NCI-H2227 (cell line): ENCODE results near the gene MYZAP.
"Not testable (repeated sequence)": the region's sequence is repeated elsewhere in the genome, so short reads cannot be mapped to it uniquely, and the experiment has no call there.

ENCODE experiments used
- DNase-seq: peaks from one replicate; lab custom pipeline; 2025; ENCODE audit not compliant: unreplicated experiment; lab: John Stamatoyannopoulos, UW

MYZAP gene

GRCh38 chr15:57591237-57591821 lies 375 bp upstream of the MYZAP start:
- no peak for DNase-seq

GRCh38 chr15:57592426-57592825 lies 722 bp downstream of the MYZAP start:
- DNase-seq, result no peak

GRCh38 chr15:57592836-57593420 lies 1.2 kb downstream of the MYZAP start:
- DNase-seq, result no peak

- DNase-seq, result no peak
Measured at GRCh38 chr15:57594479-57594878, 2.8 kb downstream of the MYZAP start.

- DNase-seq, result no peak
Measured at GRCh38 chr15:57595011-57595866, 3.5 kb downstream of the MYZAP start.

GRCh38 chr15:57596301-57596855 lies 4.7 kb downstream of the MYZAP start:
- DNase-seq, result no peak

- DNase-seq, result no peak
Measured at GRCh38 chr15:57596978-57597377, 5.3 kb downstream of the MYZAP start.

GRCh38 chr15:57597431-57597830 lies 5.7 kb downstream of the MYZAP start:
- DNase-seq, result no peak

- DNase-seq, result no peak
Measured at GRCh38 chr15:57598346-57598745, 6.6 kb downstream of the MYZAP start.

GRCh38 chr15:57599296-57599810 lies 7.6 kb downstream of the MYZAP start:
- no peak for DNase-seq

GRCh38 chr15:57600197-57600596 lies 8.5 kb downstream of the MYZAP start:
- no peak for DNase-seq

- DNase-seq, result no peak
Measured at GRCh38 chr15:57604507-57604906, 12.8 kb downstream of the MYZAP start.

GRCh38 chr15:57605491-57605890 lies 13.8 kb downstream of the MYZAP start:
- DNase-seq, result no peak

- no peak for DNase-seq
Measured at GRCh38 chr15:57606048-57606447, 14.3 kb downstream of the MYZAP start.

GRCh38 chr15:57606816-57607215 lies 15.1 kb downstream of the MYZAP start:
- no peak for DNase-seq

- no peak for DNase-seq
Measured at GRCh38 chr15:57607570-57608000, 15.9 kb downstream of the MYZAP start.

- DNase-seq, result no peak
Measured at GRCh38 chr15:57609805-57610529, 18.3 kb downstream of the MYZAP start.

- DNase-seq, result no peak
Measured at GRCh38 chr15:57611123-57611522, 19.4 kb downstream of the MYZAP start.

- no peak for DNase-seq
Measured at GRCh38 chr15:57611938-57612337, 20.2 kb downstream of the MYZAP start.

- DNase-seq, result no peak
Measured at GRCh38 chr15:57614241-57614640, 22.5 kb downstream of the MYZAP start.

GRCh38 chr15:57615951-57616496 lies 24.3 kb downstream of the MYZAP start:
- DNase-seq, result not testable (repeated sequence)
